Left ventricle myocardium inferior (tissue), 1 donor: ENCODE results near the gene MACROD1. TPM values are rescaled to one million over a fixed set of nuclear protein-coding genes. Genes with fewer than 3 reads are reported as not detected.

ENCODE experiments used
- DNase-seq: peaks from one replicate; pipeline ENCODE4 v3.0.0-alpha.2; 2020
- H3K27ac ChIP-seq: fragments of 200-600 bp; replicated peaks from 2 replicates; pipeline ENCODE4 v1.8.0; 2021
- H3K27me3 ChIP-seq: fragments of 200-600 bp; 2 replicates; pipeline ENCODE4 v1.8.0; 2021; ENCODE audit warnings: low read depth
- H3K36me3 ChIP-seq: fragments of 200-600 bp; 2 replicates; pipeline ENCODE4 v1.8.0; 2021
- H3K4me1 ChIP-seq: fragments of 200-600 bp; 2 replicates; pipeline ENCODE4 v1.8.0; 2021
- H3K4me3 ChIP-seq: fragments of 200-600 bp; 2 replicates; pipeline ENCODE4 v1.8.0; 2021; ENCODE audit warnings: mild to moderate bottlenecking, moderate library complexity
- H3K9me3 ChIP-seq: fragments of 200-600 bp; replicated peaks from 2 replicates; pipeline ENCODE4 v1.8.0; 2021
- CTCF ChIP-seq: fragments of 200-600 bp; IDR thresholded peaks from 2 replicates; pipeline ENCODE4 v1.8.0; 2021; ENCODE audit warnings: antibody characterized with exemption, mild to moderate bottlenecking, borderline replicate concordance
- intact Hi-C: fragments of 100-400 bp; cut with micrococcal nuclease; formaldehyde crosslinking; loops from one replicate; pipeline ENCODE4 v1.11.0; 2022
- total RNA-seq: library from RNA; stranded (reverse); fragmentation: NEBNext Ultra II Directional; extraction: Animal tissue kit (Norgen Biotek cat#: 25700); gene quantifications from one replicate; pipeline ENCODE4 v1.2.1, GENCODE V29; 2021
- donor health status: DM: no; HTN: yes; CAD: no; lungs with severe emphysema.

The MACROD1 gene
- total RNA-seq, 1 donor from 2014 or later = 127 TPM

GRCh38 chr11:64208796-64209562, 43.1 kb upstream of the MACROD1 start:
- peak overlapping the region; percentile 88 for H3K27ac ChIP-seq
- no peak overlapping the region for H3K4me3 ChIP-seq
- no peak for TF ChIP-seq CTCF
- intact Hi-C loops = loop anchor here (5.0 kb wide), 1 partner anchor 93 kb away; the partner anchor contains the start of gene CATSPERZ
- H3K36me3 ChIP-seq = peaks cover 26% of the 10 kb centered on the region
- DNase-seq = no peak
- peaks cover 44% of the 10 kb centered on the region for H3K4me1 ChIP-seq
- H3K27me3 ChIP-seq = no peaks in the 10 kb centered on the region
- no peaks in the 10 kb centered on the region for H3K9me3 ChIP-seq

GRCh38 chr11:64208086-64208795, 42.3 kb upstream of the MACROD1 start:
- Histone ChIP-seq H3K9me3 (no peaks in the 10 kb centered on the region), H3K27me3 (no peaks in the 10 kb centered on the region), H3K36me3 (peaks cover 33% of the 10 kb centered on the region), H3K4me3 (peak overlapping the region; percentile 58), H3K27ac (peak overlapping the region; percentile 88), H3K4me1 (peaks cover 47% of the 10 kb centered on the region)
- TF ChIP-seq CTCF = no peak
- DNase-seq = no peak
- intact Hi-C loops = loop anchor here (5.0 kb wide), 1 partner anchor 94 kb away; the partner anchor contains the start of gene CATSPERZ

GRCh38 chr11:64207256-64208085, 41.6 kb upstream of the MACROD1 start:
- Histone ChIP-seq H3K9me3 (no peaks in the 10 kb centered on the region), H3K27me3 (no peaks in the 10 kb centered on the region), H3K4me3 (peak overlapping the region; percentile 58), H3K27ac (peak overlapping the region; percentile 88), H3K36me3 (peaks cover 41% of the 10 kb centered on the region), H3K4me1 (peaks cover 54% of the 10 kb centered on the region)
- intact Hi-C loops = loop anchor here (5.0 kb wide), 1 partner anchor 95 kb away; the partner anchor contains the start of gene CATSPERZ
- TF ChIP-seq CTCF = no peak
- DNase-seq = peak; percentile 69

GRCh38 chr11:64206457-64207255, 40.7 kb upstream of the MACROD1 start, which contains the start of gene FERMT3:
Gene FERMT3 (plus strand): TSS chr11:64206721. CDS start chr11:64207365, 644 bp downstream.
- Histone ChIP-seq H3K27ac (peak within 1 kb of the TSS; percentile 88), H3K9me3 (no peaks in the 10 kb centered on the region), H3K4me1 (peaks cover 55% of the 10 kb centered on the region), H3K27me3 (no peaks in the 10 kb centered on the region), H3K36me3 (peaks cover 48% of the 10 kb centered on the region), H3K4me3 (peak within 1 kb of the TSS; percentile 58)
- TF ChIP-seq CTCF = no peak
- DNase-seq = peak; percentile 72
- intact Hi-C loops = loop anchor here (5.0 kb wide), 1 partner anchor 96 kb away; the partner anchor contains the start of gene CATSPERZ
